Muscle of back (tissue), 11 donors: Measurements from ENCODE around the gene BNC2. TPM values are rescaled to one million over a fixed set of nuclear protein-coding genes. Genes with fewer than 3 reads are reported as not detected.
A peak's percentile ranks its signal among the peaks of the same experiment; 100 is the strongest.
"Not testable (repeated sequence)": the region's sequence is repeated elsewhere in the genome, so short reads cannot be mapped to it uniquely, and the experiment has no call there.

Source experiments
- DNase-seq, 3 donors: peaks; one replicate each; pipeline versions ENCODE4 v3.0.0 to v3.0.0-alpha.2; 2013
- polyA plus RNA-seq, 10 donors: library from polyadenylated mRNA; unstranded; fragments of 120-200 nt; gene quantifications; one replicate each; pipeline ENCODE4 v1.2.1, GENCODE V29; 2013; ENCODE audit not compliant: insufficient read length in 10 of 10

The BNC2 gene
- polyA plus RNA-seq, 10 donors, result 6.1 to 11.8 (median 7.5) TPM

DNA sequence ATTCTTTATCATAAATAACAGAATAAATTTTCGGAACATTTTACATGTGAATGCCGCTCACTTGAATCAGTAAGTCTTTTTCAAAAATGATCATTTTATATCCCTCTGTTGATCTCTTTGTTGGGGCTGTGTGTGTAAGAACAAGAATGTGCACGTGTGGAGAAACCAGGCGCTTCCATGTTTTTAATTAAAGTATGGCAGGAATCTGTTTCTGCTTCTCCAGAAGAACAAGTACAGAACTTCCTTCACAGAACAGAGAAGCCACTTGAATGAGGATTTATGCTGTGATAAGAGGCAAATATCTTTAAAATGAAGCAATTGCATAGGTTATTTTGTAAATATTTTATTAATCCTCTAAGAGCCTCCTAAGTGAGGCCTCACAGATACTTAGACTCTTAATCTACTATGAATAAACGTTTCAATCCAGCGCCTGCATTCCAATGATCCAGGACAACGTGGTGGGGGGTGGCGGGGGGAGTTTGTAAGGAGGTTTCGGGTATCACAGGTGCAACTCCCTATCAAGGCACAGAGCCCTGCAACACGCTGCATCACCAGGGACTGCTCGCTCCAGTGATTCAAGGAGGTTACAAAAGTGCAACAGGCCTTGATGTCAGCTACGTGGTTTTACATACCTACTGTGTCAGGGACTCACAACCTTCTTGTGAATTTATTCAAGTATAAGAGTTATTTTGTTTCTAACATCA, 409.2 kb downstream of the BNC2 start:
- DNase-seq, result no peak

DNA sequence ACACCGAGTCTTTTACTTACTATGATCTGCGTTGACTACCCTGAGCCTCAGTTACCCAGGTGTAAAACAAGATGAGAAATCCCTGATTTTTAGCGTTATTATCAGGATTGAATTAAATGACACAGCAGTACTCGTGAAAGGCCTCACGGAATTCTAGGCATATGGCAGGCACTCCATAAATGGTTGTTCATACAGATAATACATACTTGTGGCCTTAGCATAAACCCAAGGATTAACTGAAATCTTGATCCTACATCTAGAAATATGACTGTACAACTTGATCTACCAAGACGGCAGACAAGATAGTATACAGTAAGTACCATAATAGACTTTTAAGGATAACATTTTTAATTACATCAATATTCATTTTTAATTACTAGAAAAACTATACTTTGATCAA, 409.8 kb downstream of the BNC2 start:
- DNase-seq, result no peak

DNA sequence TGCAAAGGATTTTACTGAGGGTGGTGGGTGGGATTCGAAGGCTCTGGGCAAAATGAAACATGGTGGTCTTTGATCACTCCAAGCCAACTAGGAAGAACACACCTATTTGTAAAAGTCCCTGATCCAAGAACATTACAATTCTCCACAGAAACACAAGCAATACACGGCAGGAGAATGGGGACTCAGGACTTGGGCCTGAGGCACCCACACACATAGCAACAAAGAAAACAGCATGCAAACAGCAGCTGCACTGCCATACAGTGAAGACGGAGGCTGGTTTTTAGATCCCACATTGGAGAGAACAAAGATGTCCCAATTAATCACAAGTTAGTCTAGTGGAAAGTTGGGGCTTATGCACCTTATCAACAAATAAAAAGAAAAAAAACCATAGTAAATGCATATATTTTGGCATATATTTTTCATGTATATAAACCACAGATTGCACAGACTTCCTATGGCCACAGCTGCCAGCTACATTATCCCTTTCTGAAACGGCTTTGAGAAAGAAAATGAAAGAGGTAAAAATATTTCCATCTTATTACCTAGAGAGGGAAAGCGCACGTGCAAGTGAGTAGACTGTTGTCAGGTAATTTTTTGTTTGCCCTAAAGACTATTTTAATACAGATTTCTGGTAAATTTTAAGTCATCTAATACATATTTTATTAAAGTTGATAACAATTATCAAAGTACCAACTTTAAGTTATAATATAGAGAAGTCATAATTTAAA, 410.9 kb downstream of the BNC2 start:
- peak in 2 of 3 donors; percentile 38 to 72 for DNase-seq

DNA sequence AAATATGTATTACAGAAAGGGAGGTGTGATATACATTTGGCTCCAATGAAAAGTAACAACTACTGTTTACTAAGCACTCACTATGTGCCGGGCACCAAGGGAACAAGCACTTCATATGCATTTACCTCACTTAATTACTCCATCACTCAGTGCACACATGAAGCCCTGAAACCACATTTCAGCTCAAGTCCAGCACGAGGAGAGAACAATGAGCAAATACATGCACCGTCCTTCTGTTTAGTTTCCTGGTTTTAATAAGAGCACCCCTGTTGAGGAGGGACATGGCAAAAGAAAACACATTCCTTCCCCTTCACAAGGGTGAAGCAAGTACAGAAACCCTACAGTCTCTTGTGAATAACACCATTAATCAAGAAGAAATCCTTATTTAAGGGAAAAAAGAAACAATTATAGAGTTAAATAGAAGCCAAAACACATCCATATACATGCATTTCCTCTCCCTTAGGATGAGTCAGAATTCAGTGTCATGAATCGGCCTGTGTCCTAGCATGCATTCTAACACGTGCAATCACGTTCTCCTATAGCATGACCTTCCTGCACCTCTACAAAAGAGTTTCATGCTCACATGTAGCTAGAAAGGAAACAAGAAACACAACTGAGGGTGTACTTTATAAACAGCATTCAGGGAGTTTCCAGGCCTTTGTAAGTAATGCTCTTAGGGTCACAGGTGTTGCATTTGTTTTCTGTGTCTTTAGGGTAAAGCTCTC, 411.6 kb downstream of the BNC2 start:
- DNase-seq, result peak in 2 of 3 donors; percentile 22 to 67

DNA sequence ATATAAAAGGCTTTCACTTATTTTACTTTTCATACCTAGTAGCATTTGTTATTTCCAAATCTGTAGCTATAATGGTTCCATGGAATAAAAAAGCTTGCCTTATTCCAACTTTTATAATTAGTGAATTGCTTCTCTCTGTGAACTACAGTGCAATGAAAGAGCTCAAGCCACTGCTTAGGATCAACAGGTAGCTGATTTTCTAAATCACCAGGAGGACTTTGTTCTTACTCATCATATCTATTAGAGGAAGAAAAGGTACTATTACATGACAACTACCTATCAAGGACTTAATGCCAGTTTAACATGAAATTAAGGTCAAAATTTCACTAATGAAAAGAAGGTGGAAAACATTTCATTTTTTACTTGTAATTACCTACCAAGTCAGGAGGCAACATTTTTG, 414.6 kb downstream of the BNC2 start:
- DNase-seq, result no peak

DNA sequence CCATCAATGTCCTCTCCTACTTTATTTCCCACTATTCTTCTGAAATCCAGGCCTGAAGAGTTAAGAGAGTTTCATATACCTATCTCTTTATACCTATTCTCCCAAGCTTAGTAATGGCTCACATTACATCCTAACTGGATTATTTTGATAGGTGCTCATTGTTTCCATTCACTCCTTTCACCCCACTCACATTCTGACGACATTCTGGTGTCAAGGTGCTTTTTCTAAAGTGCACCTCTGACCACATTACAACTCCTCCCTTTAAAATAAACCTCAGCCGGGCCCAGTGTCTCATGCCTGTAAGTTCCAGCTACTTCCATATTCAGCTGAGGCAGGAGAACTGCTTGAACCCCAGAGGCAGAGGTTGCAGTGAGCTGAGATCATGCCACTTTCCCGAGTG, 417.1 kb downstream of the BNC2 start:
- no peak for DNase-seq

DNA sequence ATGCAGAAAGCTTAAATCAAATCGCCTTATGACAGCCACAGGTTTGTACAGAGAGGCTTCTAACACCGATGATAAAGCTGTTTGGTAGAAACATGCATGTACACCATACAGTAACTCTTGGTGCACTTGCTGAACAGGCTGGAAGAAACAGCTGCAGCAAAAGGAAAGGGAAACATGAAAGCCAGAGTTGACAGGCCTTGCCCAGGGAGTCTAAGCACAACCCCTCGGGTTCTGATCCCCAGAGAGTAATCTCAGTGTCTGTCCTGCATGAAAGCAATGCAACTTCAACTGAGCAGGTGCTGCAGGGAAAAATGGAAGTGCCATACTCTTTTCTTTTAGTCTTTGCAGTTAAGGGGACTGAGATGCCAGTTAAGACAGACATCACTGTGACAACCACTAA, 419.9 kb downstream of the BNC2 start:
- no peak for DNase-seq

DNA sequence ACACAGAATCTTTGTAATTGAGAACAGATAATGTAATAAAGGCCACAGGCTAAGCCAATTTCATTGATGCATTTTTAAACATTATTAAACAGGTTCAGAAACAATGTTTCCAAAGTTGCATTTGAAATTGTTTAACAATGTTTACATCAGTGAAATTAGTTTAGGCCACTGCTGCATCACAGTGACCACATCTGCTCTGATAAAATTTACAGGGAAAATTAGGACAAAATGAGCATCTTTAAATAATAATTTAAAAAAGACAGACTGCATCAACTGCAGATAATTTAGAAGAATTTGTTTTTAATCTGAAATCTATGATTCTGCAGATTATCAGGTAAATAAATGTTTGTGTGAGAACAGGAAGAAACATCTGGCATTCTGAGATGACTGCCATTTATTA, 420.4 kb downstream of the BNC2 start:
- no peak for DNase-seq

DNA sequence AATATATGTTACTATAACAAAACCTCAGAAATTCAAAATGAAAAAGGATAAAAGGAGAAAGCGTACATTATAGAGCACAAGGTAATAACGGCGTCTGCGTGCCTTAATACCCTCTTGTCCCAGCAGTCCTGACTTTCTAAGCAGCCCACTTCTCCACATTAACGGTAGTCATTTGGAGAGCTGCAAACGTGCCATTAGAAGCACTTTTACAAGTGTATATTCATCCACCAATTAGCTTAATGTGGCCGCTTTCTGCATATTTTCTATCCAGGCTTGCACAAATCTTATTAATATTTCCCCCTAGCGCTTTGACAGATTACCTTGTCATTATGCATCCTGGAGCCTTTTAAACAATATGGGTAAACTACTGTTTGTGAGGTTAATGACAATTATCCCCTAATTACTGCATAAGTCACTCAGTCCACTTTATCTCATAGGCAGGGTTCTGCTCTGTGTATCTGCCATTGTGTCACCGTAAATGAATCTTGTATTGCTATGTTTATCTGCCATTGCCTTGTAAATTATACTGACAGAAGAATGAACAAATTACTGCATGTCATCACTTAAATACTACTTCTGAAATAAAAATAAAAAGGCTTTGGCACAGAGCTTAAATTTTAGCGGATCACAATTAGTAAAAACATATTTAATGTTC, 421.3 kb downstream of the BNC2 start:
- DNase-seq, result no peak

DNA sequence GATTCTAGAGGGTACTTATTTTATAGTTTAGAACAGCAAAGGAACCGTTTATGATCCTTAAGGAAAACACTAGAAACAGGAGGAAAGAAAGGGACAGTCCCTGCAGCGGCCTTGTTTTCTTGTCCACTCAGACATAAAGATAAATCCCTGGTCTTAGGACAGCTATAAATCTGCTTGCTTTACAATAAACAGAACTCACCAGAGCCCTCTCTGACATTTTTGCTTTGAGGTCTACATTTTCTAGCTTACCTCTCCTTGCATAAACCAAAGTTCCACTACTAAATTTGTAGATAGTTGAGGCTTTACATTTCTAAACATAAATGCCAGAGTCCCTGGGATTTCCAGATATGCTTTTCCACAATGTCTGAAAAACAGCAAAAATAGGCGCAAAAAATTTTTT, 422.5 kb downstream of the BNC2 start:
- no peak for DNase-seq

DNA sequence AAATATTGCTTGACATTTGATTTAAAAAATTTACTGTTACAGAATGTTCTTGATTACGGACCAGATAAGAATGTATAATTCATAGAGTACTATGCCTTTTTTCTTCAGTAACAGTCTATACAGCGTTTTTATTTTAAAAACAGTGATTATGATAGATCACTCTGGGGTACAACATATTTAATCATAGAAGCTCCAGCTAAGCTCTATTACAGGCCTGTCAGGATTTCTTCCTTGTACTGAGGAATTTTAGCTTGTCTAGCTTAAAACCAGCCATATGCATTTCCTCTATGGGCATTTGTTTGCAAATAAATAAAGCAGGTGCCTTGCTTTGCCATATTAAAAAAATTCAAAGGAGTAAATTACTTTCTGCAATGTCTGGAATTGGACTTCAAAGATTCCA, 423.8 kb downstream of the BNC2 start:
- no peak for DNase-seq

DNA sequence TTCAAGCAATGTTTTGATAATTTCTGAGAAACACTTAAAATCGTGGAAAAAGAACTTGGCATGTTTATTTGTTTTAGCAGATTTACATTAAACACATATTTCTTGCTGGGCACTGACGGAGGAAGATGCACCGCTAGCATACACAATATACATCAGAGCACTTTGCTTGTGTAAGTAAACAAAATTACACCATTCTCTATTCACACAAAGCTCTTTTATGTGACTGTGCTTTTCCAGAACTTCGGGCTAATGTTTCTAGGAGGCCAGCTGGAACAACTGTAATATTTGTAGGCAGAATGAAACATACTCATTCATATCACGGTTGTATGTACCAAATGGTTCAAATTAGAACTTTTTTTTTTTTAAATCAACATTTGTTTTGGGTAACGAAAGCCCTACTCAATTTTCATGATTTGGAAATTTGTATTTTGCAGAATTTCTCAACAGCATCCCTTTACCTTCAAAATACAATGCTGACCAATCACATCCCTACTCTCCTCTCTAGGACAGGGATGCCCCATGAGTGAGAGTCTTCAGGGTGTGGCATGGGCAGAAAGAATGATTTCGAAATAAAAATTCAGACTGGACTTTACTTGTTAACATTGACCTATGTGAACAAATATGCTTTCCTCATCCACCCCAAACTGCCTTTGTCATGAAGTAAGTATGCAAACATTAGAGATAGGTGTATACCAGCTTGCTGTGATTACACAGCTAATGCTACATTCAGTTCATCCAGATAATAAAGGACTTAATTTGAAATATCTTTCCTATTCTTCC, 425.1 kb downstream of the BNC2 start:
- no peak for DNase-seq

DNA sequence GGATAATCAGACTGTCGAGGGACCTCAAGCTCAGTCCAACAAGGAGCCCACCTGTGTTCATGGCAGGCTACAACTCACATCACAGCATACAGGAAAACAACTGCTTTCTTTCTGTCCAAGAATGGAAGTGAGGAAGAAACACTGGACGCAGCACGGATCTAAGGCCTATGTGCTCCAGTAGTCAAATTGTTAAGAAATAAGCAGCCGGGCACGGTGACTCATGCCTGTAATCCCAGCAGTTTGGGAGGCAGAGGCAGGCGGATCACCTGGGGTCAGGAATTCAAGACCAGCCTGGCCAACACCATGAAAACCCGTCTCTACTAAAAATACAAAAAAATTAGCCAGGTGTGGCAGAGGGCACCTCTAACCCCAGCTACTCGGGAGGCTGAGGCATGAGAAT, 427.8 kb downstream of the BNC2 start:
- no peak for DNase-seq

DNA sequence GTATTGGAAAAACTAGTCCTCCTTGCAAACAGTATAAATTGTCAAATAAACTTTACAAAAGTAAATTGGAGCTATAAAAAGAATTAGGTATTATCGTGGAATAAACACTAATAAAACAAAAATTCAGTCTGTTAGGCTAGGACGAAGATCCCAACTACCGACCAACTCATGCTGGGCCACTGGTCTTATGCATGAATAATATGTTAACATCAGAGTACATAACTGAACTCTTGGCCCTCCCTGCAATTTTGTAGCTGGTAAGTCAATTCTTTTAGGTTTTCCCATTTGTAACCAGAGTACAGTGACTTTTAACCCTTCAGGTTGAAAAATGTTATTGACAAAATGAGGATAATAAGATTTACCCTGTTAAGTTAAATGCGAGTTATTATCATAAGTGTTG, 428.7 kb downstream of the BNC2 start:
- DNase-seq, result no peak

DNA sequence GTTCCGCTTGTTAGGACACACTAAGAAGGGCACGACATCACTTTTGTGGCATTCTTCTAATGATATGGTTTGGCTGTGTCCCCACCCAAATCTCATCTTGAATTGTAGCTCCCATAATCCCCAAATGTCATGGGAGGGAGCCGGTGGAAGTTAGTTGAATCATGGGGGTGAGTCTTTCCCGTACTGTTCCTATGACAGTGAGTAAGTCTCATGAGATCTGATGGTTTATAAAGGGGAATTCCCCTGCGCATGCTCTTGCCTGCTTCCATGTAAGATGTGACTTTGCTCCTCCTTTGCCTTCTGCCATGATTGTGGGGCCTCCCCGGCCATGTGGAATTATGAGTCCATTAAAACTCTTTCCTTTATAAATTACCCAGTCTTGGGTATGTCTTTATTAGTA, 431.6 kb downstream of the BNC2 start:
- DNase-seq, result not testable (repeated sequence)

DNA sequence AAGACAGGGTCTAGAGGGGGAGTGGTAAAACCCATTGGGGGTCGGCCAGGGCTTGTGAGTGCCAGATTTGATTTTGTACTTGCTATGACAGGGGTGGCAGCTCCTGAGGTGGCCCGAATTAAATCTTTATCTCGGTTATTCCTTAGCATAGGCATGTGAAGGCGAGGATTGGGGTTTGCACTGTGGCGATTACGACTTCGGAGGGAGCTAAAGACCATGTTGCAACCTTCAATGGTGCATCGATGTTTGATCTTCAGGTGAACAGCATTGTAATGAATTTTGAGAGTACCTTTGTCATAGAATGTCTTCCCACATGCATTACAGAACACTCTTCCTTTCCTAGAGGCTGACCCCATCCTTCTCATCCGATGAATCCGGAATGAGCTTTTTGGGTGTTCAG, 433.9 kb downstream of the BNC2 start:
- no peak for DNase-seq

DNA sequence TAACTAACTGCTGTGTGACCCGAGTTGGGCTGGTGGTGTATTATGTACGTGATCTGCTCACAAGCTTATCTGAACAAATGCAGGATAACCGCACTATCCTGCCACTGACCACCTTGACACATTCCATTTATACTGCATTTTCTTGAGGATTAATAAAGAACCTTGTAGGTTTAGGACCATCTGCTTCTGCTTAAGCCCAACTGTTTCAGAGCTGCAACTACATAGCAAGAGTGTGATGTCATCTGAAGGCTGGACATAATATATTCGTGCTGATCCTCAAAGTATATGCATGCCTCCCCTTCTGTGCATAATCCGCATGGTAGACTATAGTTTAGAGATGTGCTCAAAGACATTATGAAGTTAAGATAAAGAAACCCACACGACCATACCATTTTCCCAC, 435.9 kb downstream of the BNC2 start:
- DNase-seq, result peak in 2 of 3 donors; percentile 29 to 64

DNA sequence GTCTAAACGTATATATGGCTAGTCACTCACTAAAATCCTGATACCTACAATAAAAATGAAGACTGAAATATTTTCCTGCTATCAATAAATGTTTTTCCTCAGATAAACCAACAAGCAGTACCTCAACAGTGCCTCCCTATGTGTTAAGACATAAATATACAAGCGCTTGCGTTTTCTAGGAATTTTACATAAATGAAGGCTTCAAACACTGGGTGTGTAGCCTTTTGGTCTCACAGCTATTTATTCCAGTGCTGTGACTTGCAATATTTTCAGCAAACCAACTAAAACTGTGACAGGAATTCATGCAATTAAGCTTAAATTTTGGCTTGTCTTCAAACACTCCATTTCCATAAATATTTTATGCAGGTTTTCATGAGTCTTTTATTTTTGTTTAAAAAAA, 437.0 kb downstream of the BNC2 start:
- no peak for DNase-seq

DNA sequence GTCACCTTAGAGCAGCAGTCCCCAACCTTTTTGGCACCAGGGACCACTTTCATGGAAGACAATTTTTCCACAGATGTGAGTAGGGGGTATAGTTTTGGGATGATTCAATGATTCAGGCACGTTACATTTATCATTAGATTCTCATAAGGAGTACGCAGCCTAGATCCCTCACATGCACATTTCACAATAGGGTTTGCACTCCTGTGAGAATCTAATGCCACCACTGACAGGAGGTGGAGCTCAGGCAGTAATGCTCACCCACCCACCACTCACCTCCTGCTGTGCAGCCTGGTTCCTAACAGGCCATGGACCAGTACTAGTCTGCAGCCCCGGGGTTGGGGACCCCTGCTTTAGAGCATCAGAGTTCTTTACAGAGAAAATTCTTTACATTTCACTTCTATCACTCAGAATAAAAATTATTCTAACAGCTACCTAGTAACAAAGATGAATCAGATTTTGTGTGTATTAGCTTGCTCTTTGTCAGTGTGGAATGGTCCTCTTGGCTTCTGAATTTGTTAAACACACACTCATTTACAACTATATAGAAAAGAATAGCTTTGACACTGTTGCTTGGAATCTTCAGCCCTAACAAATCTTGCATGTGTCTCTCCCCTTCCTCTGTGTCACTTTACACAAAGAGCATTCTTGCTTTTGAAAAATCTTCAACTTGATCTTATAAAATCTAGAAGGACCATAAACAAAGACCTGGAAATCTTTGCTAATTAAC, 438.6 kb downstream of the BNC2 start:
- DNase-seq, result no peak

DNA sequence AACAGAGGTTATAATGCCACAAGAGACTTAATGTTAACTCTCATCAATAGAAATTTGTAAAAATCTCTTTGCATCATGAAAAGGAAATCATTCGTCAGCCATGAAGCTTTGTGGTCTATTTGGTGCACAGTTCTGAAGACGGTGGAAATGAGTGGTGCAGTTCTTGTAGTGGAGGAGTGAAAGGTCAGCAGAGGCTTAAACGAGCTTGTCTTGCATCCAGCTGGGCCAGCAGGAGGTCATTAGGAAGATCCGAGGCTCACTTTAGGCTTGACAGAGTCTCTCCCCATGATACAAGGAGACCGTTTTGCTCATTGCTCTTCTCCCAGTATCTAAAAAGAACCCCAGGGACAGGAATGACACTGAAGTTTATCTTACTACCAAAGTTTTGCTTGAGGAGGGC, 440.8 kb downstream of the BNC2 start:
- no peak for DNase-seq

DNA sequence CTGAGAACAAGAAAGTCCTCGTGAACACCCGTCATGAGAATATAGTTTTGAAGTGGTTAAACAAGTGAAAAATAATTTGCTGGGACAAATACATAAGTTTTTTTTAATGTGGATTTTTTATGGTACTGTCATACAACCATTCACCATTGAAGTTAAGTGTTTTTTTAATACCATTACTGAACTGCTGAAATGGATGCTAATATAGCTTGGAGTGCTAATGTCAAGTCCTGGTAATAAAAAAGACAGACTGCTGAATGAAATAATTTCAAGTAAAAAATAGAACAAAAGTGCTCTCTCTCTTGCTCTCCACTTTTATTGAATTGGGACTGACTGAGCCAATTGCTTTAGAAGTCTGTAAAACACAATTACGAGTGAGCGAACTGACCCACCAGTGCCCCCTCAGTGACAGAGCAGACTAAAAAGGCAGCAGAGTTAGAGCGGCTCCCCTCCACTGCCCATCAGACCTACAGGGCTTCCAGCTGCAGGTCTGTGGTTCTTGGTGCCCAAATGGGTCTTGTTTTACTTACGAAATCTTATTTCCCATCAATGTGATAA, 442.5 kb downstream of the BNC2 start:
- no peak for DNase-seq
